Measurements from ENCODE around the gene STMP1.
"Not testable (repeated sequence)": the region's sequence is repeated elsewhere in the genome, so short reads cannot be mapped to it uniquely, and the experiment has no call there.

STMP1 gene

GRCh38 chr7:135662373-135663114 lies at the start of gene STMP1:
Gene STMP1 (plus strand): TSS chr7:135662514.
- peak; percentile 95 for DNase-seq (ENCODE audit: low read depth)

- DNase-seq (ENCODE audit: low read depth) = no peak
Measured at GRCh38 chr7:135616136-135616535, 46.2 kb upstream of the STMP1 start.

- no peak for DNase-seq (ENCODE audit: low read depth)
Measured at GRCh38 chr7:135617781-135618180, 44.5 kb upstream of the STMP1 start.

- DNase-seq (ENCODE audit: low read depth) = no peak
Measured at GRCh38 chr7:135618510-135618909, 43.8 kb upstream of the STMP1 start.

GRCh38 chr7:135620447-135620846 lies 41.9 kb upstream of the STMP1 start:
- DNase-seq (ENCODE audit: low read depth) = no peak

- DNase-seq (ENCODE audit: low read depth) = no peak
Measured at GRCh38 chr7:135620980-135621850, 41.1 kb upstream of the STMP1 start.

- no peak for DNase-seq (ENCODE audit: low read depth)
Measured at GRCh38 chr7:135634191-135634878, 28.0 kb upstream of the STMP1 start.

- DNase-seq (ENCODE audit: low read depth) = not testable (repeated sequence)
Measured at GRCh38 chr7:135639690-135640089, 22.6 kb upstream of the STMP1 start.

- DNase-seq (ENCODE audit: low read depth) = no peak
Measured at GRCh38 chr7:135644154-135644553, 18.2 kb upstream of the STMP1 start.

- no peak for DNase-seq (ENCODE audit: low read depth)
Measured at GRCh38 chr7:135644729-135645128, 17.6 kb upstream of the STMP1 start.

GRCh38 chr7:135645296-135645904 lies 16.9 kb upstream of the STMP1 start:
- no peak for DNase-seq (ENCODE audit: low read depth)

GRCh38 chr7:135647755-135648154 lies 14.6 kb upstream of the STMP1 start:
- no peak for DNase-seq (ENCODE audit: low read depth)

- DNase-seq (ENCODE audit: low read depth) = no peak
Measured at GRCh38 chr7:135648235-135648634, 14.1 kb upstream of the STMP1 start.

- no peak for DNase-seq (ENCODE audit: low read depth)
Measured at GRCh38 chr7:135650831-135651573, 11.3 kb upstream of the STMP1 start.

- no peak for DNase-seq (ENCODE audit: low read depth)
Measured at GRCh38 chr7:135653340-135654080, 8.8 kb upstream of the STMP1 start.

GRCh38 chr7:135658564-135658963 lies 3.8 kb upstream of the STMP1 start:
- DNase-seq (ENCODE audit: low read depth) = no peak

- DNase-seq (ENCODE audit: low read depth) = no peak
Measured at GRCh38 chr7:135659159-135659846, 3.0 kb upstream of the STMP1 start.

- no peak for DNase-seq (ENCODE audit: low read depth)
Measured at GRCh38 chr7:135661311-135662122, 797 bp upstream of the STMP1 start.

- DNase-seq (ENCODE audit: low read depth) = no peak
Measured at GRCh38 chr7:135662123-135662372, 266 bp upstream of the STMP1 start.
